CD4-positive, alpha-beta T cell treated with Interleukin-4 for 1 hour (primary cell): ENCODE results near the gene SLITRK1.

ENCODE experiments used
- DNase-seq, 2 donors: peaks; one replicate each; pipeline ENCODE4 v3.0.0-alpha.2; 2020 to 2022

Gene SLITRK1

GRCh38 chr13:83865161-83866137 is 16.8 kb downstream of the SLITRK1 start:
- DNase-seq, result no peak

- no peak for DNase-seq
Observed at GRCh38 chr13:83853771-83854170, 28.5 kb downstream of the SLITRK1 start.

- no peak for DNase-seq
Observed at GRCh38 chr13:83845106-83845505, 37.2 kb downstream of the SLITRK1 start.

- DNase-seq, result no peak
Observed at GRCh38 chr13:83839146-83839545, 43.1 kb downstream of the SLITRK1 start.

DNA sequence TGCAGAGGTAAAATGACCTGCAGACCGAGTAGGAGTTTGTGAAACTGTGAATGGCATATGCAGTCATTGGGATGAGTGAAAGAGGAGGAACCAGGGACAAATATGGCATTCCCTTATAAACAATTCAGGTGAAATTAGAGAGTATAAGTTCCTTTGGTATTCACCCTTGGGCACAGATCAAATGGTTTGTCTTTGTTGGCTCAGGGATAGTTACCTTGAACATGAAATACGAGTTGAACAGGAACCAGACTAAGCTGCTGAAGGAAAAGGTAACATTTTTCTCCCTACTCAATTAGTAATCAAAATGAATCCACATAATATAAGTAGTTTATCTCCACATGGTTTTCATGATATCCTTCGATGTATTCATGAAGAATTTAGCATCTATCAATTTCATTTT is 50.5 kb downstream of the SLITRK1 start:
- no peak for DNase-seq

DNA sequence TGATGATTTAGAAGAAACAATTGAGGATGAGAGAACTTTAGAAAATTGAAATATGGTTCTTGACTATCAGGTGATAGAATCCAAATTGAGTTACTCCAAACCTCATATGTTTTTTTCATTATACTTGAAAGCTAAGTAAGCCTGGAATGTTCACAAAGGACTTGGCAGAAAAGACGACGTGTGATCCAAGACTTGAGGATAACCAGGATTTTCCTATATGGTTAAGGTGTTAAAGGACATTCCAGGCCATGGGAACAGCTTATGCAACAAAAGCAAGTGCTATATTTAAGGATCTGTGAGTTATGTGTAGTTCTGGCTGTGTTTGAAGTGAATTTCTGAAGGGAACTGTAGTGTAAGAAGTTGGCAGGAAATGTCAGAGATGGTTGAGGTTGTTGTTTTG is 52.5 kb downstream of the SLITRK1 start:
- DNase-seq, result no peak

DNA sequence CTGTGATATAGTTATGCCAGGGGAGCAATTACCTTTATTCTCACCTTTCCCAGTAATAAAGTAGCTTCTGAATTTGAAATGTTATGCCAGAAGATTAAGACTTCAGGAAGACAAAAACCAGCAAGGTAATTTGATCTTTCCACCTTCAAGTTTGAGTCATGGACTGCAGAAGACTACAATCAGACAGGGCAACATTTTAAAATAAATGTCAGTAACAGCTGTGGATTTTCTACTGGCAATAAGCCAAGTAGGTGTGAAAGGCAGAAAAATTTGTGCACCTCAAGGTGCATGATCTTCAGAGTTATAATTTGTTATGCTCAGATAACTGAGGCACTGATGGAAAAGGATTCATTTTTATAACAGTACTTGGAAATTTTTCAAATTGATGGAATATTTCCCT is 54.9 kb downstream of the SLITRK1 start:
- no peak for DNase-seq
